ENCODE measurements around the gene TEX264.
"Not testable (repeated sequence)": the region's sequence is repeated elsewhere in the genome, so short reads cannot be mapped to it uniquely, and the experiment has no call there.

The TEX264 gene

DNA sequence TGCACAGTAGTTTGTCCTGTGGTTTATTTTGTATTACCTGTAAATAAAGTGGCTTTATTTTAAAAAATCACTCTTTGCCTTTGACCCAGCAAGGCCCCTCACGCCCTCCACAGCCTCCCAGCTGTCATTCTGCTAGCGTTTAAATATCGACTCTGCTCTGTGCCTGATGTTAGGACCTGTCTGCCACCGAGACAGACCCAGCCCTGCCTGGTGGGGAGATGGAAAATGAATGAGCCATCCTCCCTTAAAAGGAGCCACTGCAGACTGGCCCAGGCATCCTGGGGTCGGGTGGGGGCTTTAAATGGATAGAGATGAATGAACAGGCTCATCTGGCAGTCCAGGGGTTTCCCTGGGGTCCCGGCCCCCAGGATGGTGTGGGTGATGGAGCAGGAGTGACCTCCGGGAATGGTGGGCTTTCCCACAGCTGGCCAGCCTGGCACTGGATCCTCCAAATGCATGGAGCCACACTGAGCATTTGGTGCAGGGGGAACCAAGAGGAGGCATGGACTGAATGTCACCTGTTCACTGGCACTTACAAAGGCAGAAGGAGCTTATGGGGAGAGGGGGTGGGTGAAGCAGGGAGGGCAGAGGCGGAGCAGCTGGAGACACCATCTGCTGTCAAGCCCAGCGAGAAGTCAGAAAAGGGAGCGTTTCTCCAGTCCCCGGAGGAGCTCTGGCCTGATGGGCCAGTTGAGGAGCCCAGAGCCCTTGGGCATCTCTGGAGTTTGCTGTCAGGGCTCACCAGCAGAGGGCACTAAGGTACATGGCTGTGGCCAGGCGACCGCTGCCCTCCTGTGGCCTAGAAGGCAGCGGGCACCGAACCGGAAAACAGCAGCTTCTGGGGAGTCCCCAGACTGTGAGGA is 47.7 kb downstream of the TEX264 start:
- no peak for DNase-seq

DNA sequence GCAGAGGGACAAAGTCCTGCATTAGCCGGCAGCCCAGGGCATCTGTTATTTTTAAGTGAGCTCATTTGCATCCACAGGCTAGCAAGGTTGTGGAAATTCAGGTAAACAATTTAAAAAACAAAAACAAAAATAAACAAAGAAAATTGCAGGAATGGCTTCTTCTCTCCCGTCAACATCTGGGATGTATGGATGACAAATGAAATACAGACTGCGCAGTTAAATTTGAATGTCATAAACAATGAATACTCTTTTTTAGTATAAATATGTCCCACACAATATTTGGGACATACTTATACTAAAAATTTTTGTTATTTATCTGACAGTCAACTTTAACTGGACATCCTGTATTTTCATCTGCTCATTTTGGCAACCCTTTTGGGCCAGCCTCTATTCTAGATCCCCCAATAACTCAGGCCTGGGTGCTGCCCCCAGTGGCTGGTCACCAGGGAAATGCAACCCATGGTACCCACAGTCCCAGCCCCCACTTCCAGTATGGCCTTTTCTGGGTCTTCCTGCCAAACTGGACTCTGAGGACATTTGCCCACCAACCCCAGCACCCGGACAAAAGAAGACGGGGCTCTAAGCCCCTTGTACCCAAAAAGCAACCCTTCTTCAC is 48.5 kb downstream of the TEX264 start:
- DNase-seq, result no peak

DNA sequence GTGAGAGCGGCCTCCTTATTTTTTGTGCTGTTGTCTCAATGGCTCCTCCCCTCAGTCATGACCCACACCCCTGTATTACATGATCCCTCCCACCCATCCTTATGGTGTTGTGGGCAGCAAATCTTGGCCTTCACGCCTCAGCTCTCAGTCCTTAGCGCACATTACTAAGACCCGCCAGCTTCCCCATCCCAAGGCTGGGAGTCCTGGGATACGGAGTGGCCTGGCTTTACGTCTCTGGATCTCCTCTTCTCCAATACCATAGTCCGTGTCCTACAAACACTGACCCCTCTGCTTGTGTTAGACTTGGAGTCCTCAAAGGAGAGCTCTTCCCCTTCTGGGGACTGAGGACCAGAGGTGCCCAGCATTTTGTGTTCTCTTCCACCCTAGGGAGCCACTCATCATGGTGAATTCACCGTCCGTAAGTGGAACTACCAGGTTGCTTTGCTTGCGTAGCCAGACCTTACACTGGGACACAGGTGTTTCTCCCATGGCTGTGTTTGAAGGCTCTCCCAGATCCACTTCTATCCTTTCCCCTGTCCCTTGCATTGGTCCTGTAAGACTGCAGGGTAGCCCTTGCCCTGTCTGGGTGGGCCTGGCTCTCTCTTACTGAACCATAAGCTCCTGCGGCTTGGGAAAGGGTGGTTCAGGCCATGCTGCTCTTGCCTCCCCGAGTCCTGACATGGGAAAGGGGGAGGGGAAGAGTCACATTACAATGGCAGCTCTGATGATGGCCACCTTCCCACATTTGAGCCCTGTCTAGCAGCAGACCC is 49.4 kb downstream of the TEX264 start:
- no peak for DNase-seq

DNA sequence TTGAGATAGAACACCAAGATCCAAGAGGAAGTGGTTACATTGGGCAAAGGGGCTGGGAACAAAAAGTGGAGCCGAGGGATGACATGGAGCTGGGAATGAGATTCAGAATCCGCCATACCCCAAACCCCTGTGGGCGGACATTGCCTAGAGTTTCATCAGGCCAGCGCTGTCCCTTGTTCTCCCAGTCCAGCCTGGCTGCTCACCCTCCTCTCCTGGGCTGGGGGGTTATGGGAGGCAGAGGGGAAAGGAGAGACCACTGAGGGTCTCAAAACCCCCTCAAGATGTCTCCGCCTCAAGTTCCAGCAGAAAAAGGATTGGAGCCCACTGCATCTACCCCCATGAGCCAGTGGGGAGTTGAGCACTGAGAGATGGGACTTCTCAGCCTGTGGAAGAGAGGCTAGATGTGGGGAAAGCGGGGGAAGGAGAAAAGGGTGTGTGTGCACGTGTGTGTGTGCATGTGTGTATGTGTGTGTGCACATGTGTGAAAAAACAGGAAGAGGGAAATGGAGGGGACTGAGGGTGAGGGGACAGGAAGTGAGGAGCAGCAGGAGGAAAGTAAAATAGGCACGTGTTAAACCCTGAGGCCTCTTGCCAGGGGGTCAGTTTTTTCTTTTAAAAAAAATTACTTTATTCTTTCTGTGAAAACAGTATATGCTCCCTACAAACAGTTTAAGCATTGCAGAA is 50.2 kb downstream of the TEX264 start:
- no peak for DNase-seq

DNA sequence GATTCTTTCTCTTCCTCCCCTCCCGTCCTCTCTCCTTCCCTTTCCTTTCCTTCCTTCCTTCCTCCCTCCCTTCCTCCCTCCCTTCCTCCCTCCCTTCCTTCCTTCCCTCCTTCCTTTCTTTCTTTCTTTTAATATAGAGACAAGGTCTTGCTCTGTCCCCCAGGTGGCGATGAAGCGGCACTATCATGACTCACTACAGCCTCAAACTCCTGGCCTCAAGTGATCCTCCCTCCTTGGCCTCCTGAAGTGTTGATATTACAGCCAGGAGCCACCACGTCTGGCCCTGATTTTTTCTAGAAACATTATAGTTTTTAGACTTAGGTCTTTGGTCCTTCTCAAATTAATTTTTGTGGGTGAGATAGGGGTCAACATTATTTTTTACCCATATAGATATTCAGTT is 51.3 kb downstream of the TEX264 start:
- no peak for DNase-seq

DNA sequence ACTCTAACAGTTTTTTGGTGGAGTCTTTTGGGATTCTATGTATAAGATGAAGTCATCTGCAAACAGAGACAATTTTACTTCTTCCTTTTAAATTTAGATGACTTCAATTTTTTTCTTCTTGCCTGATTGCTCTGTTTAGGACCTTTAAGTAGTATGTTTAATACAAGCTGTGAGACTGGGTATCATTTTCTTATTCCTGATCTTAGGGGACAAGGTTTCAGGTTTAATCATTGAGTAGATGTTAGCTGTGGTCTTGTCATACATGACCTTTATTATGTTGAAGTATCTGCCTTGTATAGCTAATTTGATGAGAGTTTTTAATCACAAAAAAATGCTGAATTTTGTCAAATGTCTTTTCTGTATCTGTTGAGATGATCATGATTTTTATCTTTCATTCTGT is 56.4 kb downstream of the TEX264 start:
- DNase-seq, result no peak

DNA sequence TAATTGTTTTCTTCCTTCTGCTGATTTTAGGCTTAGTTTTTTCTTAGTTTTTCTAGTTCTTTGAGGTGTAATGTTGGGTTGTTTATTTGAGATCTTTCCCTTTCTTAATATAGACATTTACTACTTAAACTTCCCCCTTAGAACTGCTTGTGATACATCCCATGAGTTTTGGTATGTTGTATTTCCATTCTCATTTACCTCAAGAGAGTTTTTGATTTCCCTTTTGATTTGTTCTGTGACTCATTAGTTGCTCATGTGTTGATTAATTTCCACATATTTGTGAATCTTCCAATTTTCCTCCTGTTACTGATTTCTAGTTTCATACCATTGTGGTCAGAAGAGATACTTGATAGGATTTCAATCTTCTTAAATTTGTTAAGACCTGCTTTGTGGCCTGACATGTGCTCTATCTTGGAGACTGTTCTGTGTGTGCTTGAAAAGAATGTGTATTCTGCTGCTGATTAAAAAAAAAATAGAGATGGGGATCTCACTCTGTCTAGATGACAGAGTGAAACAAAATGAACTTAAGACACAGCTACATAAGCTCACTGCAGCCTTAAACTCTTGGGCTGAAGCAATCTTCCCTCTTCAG is 58.1 kb downstream of the TEX264 start:
- DNase-seq, result no peak

DNA sequence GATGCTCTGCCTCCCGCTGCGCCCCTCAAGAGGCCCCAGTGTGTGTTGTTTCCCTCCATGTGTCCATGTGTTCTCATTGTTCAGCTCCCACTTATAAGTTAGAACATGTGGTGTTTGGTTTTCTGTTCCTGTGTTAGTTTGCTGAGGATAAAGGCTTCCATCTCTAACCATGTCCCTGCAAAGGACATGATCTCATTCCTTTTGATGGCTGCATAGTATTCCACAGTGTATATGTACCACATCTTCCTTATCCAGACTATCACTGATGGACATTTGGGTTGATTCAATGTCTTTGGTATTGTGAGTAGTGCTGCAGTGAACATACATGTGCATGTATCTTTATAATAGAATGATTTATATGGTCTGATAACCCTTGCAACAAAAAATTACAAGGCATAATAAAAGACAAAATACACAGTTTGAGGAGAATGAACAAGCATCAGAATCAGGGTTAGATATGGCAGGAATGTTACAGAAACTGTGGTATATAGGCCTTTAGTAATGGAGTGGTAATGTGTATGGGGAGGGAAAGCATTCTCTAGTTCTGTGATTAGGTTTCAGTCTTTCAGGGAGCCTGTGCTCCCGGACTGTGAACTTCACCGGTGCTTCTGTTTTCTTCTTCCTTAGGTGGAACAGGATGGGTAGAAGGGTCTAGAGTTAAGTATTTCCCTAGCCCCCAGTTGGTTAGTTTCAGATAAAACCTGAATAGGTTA is 63.0 kb downstream of the TEX264 start:
- DNase-seq, result no peak

DNA sequence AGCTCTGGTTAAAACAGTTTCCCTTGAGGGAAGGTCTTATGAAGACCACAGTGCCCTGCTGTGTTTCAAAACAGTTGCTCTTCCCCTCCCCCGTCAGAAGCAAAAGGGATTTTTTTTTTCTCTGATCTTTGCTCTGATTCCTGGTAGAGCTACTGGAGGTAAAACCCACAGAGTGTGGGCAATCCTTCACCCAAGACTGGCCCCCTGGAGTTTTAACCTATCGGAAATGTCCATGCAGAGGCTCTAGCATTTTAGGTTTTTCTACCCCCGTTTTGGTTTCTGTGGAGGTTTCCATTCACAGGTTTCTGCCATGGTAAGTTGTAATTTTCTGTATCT is 63.5 kb downstream of the TEX264 start:
- DNase-seq, result no peak

DNA sequence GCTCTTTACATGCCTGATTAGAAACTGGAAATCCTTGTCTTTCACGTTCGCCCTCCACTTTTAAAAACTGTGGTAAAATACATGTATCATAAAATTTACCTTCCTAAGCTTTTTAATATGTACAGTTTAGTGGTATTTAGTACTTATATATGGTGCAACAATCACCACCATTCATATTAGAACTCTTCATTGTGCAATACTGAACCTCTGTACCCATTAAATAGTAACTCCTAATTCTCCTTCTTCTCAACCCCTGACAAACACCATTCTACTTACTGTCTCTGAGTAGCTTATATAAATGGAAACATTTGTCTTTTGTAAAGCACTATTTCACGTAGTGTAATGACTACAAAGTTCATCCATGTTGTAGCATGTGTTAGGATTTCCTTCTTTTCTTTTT is 64.0 kb downstream of the TEX264 start:
- no peak for DNase-seq

DNA sequence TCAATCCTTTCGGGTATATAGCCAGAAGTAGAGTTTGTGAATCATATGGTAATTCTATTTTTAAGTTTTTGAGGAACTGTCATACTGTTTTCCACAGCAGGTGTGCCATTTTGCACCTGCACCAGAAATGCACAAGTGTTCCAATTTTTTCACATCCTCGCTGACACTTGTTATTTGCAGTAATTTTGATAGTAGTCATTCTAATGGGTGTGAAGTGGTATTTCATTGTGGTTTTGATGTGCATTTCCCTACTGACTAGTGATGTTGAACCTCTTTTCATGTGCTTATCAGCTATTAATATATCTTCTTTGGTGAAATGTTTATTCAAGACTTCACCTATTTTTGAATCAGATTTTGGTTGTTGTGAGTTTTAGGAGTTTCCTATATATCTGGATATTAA is 64.9 kb downstream of the TEX264 start:
- no peak for DNase-seq

DNA sequence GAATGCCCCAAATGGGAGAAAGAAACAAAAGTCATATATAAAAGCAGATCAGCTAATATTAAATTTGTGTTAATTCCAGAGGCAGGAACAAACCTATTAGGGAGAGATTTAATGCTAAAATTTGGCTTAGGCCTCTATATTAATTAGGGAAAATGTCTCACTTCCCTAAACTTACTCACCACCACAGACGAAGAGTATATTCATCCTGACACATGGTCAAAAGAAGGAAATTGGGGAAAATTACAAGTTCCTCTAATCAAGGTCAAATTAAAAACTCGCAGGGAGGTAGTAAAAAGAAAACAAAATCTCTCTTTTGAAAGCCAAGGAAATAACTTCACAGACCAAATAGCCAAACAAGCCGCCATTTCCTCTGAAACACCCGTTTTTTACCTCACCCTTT is 68.1 kb downstream of the TEX264 start:
- DNase-seq, result no peak

DNA sequence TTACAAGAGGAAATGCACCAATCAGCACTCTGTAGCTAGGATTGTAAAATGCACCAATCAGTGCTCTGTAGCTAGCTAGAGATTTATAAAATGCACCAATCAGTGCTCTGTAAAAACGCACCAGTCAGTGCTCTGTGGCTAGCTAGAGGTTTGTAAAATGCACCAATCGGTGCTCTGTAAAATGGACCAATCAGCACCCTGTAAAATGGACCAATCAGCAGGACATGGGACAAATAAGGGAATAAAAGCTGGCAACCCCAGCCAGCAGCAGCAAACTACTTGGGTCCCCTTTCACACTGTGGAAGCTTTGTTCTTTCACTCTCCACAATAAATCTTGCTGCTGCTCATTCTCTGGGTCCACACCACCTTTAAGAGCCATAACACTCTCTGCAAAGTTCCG is 71.3 kb downstream of the TEX264 start:
- not testable (repeated sequence) for DNase-seq

DNA sequence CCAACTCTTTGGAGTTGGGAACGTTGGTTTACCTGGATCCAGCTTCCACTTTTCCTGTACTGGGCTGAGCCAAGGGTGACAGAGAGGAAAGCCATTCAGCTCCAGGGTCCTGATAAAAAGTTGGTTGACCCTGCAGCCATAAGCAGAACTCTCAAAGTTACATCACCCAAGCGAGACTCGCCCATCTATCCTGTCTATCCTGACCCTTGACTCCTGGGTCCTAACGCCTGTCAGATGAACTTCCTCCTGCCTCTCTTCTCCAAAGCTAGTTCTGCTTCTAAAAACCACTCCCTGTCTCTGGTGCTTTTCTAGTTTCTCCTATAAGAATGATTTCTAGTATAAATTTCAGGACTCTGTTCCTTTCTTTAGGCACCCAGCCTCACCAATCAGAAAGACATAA is 71.9 kb downstream of the TEX264 start:
- DNase-seq, result not testable (repeated sequence)

DNA sequence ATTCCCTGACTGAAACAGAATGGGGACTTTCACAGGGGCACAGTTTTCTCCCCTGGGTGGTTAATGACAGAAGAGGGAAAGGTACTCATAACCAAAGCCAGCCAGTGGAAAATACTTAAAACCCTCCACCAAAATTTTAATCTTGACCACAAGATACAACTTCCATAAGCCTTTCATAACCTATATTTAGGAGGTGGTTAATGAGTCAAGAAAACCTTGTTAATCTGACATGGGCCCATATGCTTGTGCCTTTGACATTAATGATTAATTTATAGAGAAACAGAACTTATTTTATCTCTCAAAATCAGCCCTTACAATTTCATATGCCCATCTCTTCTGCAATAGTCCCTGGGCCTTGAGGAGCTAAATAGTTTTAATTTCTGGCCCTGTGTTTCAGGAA is 76.8 kb downstream of the TEX264 start:
- no peak for DNase-seq

DNA sequence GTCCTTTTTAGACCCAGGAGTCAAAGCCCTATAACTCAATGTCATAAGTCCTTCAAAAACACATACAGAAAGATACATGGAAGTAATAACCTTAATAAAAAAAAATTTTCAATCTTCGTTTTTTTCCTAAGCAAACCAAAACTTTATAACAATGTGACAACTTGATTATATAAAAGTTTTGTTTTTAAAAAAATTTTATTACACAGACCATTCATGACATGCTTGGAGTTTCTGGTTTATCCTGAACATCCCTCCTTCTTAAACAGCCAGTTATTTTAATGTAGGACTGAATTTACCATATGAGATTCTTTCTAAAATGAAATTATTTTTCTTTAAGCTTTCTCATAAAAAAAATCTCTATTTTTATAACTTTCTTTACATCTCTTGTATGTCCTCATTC is 77.3 kb downstream of the TEX264 start:
- DNase-seq, result no peak

DNA sequence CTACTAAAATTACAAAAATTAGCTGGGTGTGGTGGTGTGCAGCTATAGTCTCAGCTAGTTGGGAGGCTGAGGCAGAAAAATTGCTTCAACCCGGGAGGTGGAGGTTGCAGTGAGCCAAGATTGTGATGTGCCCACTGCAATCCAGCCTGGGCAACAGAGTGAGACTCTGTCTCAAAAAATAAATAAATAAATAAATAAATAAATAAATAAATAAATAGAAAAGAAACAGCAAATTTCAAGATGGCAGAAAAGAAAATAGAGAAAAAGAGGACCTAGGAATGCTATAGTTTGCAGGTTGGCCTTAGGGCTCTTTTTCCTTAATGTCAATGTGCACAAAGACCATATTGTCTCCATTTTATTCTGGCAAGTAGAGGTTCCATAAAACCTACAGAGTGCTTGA is 79.8 kb downstream of the TEX264 start:
- DNase-seq, result no peak

DNA sequence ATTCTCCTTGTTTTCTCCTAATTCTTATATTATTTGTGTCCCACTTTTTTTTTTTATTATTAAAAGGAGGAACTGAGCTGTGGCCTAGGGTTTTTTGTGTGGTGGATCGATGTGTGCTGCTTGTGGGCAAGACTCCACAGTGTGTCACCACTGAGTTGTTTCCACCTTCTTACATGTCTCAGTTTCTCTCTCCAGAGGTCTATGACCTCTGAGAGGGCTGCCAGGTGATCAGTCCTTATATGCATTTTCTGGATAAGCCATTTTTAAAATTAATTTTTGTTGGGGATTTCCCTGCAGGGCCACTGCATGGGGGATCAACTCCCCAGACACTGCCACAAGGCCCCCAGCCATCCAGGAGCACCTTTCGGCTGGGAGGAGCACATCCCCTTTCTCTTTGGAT is 80.2 kb downstream of the TEX264 start:
- DNase-seq, result no peak
